GM21528 (cell line): ENCODE measurements around the gene ST3GAL4.

Experiments
- ATAC-seq: cut with Tn5 transposase; IDR thresholded peaks from one replicate; pipeline ENCODE4 v1.9.1; 2021; ENCODE audit warnings: mild to moderate bottlenecking, moderate library complexity; ENCODE audit not compliant: unreplicated experiment, low FRiP score

Gene ST3GAL4

GRCh38 chr11:126417091-126417862 is 61.8 kb downstream of the ST3GAL4 start:
- ATAC-seq: no peak

DNA sequence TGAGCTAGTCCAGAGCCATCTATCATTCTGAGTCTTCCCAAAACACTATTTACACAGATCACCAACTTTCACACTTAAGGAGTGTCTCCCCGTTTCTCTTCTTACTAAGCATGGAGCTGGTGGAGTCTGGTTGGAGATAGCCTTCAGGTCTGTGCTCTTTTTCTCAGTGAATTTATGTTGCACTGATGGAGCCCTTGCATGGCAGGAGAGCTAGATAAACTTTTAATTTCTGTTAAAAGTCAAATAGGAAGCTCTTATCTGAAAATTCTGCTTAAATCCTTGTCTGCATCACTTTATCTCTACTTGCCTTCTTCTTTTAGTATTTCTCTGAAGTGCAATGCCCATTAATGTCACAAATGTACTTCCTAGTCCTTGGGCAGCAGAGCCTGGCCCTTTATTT is 63.4 kb downstream of the ST3GAL4 start:
- ATAC-seq: no peak

DNA sequence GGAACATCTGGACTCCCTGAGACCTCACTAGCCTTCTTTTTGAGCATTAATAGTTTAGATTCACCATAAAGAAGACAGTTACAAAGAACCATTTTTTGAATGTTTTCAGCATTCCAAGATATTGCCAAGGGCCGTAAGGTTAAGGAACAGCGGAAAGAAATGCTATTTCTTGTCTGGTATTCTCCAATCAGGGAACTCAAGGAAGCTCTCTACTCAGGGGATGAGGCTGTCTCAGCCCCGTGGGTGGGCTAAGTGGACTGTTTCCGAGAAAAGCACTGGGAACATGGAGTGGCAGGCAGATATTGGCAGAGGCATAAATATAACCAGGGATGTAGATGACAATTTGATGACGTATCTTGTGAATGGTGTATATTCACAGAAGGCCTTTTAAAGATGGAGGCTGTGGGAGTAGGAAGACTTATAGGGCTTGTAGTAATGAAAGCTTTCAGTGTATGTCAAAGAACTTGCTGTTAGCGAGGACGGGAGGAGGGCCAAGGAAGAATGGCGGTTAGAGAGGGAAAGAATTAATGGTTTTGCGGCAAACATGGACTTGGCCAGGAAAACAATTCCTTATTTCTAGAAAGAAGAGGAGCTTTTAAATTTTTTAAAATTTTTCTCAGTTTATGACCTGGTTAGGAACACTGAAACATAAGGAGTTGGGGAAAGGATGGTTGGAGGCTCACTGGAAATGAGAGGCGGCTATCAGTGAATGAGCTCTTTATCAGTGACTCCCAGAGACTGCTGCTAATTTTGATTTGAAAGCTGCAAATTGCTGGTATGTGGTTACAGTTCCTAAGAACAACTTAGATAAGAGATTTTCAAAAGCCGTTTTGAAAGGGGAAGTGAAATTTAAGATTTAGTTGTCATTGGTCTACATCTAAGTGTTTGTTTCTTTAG is 64.6 kb downstream of the ST3GAL4 start:
- peak; percentile 76 for ATAC-seq

DNA sequence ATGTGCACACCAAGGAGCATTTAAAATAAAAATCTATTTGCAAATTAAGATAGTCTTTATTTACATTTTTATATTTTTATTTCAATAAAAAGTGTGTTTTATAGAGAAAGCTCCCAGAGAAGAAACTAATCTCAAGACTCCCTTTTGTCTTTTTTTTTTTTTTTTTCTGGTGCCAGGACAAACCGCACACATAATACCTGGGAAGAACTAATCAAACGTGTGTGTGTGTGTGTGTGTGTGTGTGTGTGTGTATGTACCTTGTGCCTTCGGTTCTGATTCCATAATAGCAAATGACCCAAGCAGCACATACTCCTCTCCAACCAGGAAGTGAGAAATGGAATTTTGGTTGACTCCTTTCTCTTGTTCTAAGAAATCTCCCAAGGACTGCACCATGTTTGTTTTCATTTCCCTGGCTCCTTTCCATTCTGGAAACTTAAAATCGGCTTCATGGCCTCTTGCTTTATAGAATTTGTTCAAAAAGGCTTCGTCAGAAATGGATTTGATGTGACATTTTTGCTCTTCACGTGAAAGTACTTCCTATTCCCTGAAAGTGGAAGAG is 65.3 kb downstream of the ST3GAL4 start:
- no peak for ATAC-seq

DNA sequence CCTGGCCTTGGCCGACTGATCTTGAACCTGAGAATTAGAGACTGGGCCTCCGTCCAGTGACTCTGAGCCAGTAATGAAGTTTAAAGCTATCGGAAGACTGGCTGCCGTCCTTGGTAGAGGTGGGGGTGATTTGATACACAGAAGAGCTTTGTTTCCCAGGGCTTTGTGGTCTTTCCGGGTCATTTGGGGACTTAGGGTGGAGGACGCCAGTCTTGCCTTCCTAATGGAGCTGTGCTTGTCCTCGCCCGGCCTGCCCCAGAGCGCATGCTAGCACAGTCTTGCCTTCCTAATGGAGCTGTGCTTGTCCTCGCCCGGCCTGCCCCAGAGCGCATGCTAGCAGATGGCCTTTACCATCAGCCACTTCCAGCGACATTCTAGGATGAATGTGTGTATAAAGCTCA is 65.8 kb downstream of the ST3GAL4 start:
- ATAC-seq: no peak

DNA sequence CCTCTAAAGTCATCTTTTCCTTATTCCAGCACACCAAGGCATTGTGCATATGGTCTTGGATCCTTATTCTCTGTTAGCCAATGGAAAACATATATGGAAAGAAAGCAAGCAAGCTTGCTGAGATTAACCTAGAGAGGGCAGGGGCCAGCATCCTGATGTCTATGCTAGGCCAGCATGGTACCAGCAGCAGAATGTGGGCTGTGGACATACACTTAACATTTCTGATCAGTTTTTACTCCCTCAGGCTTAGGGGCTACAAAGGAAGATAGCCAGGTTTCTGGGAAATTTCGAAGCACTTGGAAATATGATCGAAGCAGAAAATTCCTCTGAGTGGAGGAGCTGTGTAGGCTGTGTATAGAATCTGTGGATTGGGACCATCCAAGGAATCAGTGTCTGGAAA is 67.0 kb downstream of the ST3GAL4 start:
- no peak for ATAC-seq

GRCh38 chr11:126423154-126423553 is 67.7 kb downstream of the ST3GAL4 start:
- ATAC-seq: no peak

GRCh38 chr11:126423743-126424142 is 68.3 kb downstream of the ST3GAL4 start:
- no peak for ATAC-seq

DNA sequence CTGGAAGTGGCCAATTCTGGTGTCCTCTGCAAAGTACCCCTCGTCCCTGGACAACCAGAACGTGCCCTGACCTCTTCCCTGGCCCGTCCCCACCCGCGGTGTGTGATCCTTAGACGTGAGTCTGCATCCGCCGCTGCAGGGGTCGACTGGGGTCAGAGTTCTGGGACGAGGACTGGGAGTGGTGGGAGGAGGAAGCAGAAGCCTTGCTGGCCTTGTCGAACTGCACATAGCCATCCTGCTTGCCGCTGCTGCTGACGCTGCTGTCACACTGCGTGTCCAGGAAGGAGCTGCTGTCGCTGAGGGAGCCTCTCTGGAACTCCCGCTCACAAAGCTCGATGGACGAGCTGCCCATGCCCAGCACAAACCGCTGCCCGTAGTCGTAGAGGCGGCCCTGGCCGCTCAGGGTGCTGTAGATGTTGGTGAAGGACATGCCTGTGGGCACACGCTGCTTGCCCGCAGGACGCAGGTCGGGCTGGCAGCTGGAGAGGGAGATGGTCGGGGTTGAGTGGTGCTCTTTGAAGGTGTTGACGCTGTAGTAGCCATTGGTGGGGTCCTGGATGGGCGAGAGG is 69.1 kb downstream of the ST3GAL4 start:
- no peak for ATAC-seq

DNA sequence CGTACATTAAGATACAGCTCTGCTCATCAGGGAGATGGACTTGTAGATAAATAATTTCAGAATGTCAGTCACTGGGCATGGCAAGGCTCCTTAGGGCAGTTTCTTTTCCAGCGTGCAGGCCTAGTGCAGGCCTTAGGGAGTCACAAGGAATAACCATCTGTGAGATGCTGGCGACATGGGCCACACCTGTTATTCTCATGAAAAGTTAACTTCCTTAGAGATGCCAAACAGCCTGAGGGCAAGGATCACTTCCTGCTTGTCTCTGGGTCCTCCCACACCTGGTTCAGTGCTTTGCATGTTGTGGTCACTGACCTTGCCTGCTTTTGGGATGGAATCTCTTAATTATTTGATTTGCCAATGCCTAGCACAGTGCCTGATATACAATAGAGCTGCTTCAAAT is 70.6 kb downstream of the ST3GAL4 start:
- no peak for ATAC-seq

GRCh38 chr11:126426820-126427749 is 71.6 kb downstream of the ST3GAL4 start:
- peak; percentile 63 for ATAC-seq

DNA sequence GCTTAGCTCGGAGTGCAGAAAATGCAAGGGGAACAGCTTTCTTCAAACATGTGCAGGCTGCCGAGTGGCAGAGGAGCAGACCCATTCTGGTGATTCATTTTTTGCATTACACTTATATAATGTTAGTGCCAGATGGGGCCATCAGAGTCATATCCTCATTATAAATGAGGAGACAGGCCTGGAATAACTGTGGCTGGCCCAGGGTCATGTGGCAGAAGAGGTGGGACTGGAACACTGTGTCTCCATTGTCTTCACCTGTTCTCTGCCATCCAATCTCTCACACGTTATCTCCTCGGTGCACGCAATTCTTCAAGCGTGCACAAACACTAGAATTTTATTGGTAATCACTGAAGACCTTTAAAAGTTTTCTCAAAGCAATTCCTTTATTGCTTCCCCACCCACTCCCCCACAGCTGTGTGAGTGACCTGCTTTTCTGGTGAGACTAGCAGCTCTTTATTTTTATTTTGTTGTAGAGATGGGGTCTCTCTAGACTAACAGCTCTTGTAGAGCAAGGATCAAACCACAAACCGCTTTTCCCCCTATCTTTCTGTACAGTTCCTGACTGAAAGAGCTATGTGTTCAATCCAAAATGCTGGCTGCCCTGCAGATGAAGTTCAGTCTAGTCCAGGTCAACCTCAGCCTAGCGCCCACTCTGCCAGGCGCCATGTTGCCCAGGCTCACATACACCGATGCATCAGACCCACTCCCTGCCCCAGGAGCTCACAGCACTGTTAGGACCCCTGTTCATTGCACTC is 75.3 kb downstream of the ST3GAL4 start:
- ATAC-seq: no peak

DNA sequence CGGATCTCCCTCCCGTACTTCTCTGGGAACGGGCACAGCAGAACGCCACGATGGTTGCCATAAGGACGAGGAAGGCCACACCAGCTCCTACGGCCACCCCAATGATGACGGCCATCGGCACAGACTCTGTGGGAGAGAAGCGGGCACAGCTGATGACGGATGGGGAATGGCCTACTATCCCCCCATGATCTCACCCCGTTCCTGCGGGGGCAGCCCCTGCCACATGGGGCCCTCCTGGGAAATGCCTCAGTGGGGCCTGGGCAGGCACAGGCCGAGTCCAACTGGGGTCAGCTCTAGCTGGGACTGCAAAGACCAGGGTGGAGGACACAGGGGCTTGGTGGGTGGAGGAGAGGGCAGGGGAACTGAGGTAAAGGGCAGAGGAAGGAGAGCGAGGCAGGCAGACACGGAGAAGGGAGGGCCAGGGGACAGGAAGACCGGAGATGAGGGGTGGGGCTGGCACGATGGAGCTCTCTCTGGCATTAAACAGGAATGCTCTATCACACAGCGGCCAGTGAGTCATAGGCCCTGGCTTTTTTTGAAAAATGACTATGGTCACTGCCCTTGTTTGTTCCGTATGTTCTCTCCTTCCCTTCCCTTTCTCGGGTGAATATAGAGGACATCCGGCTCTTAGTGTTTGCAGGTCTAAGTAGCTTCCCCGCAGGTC is 76.0 kb downstream of the ST3GAL4 start:
- ATAC-seq: no peak

DNA sequence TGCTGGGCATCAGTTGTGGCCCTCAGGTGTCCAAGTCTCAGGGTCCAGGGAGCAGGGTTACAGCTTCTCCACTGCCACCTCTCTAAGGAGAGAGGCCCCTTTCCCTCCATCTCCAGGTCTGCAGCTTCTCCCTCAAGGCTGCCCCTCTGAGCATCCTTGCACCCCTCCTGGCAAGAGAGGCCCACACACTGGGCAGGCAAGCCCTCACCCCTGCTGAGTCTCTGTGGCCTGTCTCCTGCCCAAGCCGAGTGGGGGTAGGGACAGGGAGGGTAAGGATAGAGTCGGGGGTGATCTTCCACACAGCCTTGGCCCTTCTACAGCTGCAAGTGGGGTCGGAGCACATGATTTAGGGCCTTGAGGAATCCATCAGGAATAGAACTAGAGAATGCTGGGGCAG is 76.6 kb downstream of the ST3GAL4 start:
- no peak for ATAC-seq

- no peak for ATAC-seq
These were observed 77.0 kb downstream of the ST3GAL4 start for GRCh38 chr11:126432525-126432924.

DNA sequence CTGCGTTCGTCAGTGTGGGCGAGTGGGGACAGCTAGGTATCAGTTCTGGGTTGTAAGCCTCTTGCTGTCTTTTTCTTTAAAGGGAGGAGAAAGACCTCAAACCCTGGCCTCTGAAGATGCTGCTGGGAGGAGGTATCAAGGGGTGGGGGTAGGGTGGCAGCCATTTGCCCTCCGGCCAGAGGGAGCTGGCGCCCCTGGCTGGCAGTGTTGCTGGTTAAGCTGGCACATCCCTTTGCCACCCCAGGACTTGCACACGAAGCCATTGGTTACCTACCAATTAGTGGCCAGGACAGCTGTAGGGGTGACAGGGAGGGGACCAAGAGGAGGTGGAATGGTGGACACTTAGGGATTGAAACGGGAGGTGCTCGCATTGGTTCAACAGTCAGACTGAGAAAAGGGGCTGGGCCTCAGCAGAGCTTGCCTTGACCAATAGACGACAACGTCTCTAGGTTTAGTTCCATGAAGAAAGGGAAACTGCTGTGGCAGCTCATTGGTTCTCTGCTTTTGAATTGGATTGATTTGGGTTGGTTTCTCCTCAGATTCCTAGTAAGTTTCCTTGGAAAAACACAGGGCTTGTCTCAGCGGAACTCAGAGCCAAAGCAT is 77.9 kb downstream of the ST3GAL4 start:
- ATAC-seq: no peak

- ATAC-seq: no peak
These were observed 78.8 kb downstream of the ST3GAL4 start for GRCh38 chr11:126433989-126434949.
